ENCODE data around the gene RTBDN.

RTBDN gene

DNA sequence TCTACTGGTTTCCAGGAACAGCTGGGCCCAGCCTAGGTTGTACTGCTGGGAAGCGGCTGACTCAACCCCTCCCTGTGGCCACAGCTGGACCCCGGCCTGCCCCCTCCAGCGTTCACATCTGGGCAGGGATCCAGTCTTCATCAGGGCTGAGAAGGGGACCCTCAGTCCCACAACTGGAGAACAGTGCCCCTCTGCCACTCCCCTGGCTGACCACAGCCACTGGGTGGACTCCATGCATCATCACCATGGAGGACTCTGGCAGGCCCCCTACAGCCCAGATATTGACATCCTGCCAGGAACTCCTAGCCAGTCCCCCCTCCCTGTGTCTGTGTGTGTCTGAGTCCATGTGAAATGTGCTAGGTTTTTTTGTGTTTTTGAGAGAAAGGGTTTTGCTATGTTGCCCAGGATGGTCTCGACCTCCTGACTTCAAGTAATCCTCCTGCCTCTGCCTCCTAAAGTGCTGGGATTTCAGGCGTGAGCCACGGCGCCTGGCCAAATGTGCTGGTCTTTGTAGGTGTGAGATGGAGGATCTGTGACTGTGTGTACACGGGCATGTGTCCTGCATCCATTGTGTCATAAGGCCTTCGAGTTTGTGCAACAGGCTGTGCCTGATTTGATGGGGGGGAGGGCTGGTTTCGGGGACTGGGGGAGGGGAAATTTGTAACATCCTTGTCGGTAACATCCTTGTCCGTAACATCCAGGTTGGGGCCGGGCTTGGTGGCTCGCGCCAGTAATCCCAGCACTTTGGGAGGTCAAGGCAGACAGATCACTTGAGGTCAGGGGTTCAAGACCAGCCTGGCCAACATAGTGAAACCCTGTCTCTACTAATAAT, 55.0 kb downstream of the RTBDN start:
- DNase-seq (ENCODE audit: low spot score), result no peak

DNA sequence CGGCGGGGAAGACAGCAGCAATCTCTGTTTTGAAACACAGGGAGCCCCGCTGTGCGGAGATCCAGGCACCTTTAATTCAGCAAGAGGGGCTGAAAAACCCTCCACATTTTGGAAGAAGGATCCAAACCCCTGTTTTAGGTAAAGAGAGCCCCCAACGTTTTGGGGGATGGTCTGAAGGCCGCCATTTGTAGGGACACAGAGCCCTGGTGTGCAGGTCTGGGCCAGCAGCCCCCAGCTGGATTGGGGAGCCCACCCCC, 55.5 kb downstream of the RTBDN start:
- no peak for DNase-seq (ENCODE audit: low spot score)

DNA sequence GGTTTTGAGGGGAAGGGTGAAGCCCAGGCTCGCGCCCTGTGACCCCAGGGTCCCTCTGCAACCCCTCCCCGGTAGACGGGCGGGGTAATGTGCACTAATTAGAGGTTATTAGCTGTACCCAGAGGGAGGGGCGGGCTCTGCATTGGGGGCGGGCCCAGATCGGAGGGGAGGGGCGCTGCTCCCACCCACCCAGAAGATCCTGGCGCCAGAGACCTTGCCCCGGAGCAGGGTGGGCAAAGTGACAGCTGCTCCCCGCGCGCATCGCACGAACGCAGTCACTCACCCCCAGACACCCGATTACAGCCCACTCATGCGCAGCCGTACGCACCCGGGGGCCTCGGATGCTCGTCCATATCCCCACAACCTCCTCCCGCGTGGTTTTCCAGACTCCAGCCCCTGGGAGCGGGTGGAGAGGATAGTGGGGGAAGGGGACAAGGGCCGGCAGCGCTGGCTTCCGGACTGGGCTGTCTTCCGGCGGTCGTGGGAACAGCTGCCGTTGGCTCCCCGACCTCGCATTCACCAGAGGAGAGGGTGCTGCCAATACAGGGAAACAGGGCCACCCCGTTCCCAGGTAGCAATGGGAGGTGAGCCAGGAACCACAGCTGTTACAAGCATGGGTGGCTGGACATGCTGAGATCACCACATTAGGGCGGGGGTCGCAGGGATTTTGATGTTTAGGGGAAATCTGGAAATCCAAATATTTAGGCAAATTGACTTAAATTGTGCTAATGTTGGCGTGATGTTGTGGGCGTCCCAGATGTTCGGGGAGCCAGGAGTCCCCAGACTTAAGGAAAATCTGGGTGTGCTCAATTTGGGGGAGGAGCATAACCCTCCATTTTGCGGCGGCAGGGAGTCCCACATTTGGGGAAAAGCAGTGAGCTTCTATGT, 56.1 kb downstream of the RTBDN start:
- DNase-seq (ENCODE audit: low spot score), result peak; percentile 67

DNA sequence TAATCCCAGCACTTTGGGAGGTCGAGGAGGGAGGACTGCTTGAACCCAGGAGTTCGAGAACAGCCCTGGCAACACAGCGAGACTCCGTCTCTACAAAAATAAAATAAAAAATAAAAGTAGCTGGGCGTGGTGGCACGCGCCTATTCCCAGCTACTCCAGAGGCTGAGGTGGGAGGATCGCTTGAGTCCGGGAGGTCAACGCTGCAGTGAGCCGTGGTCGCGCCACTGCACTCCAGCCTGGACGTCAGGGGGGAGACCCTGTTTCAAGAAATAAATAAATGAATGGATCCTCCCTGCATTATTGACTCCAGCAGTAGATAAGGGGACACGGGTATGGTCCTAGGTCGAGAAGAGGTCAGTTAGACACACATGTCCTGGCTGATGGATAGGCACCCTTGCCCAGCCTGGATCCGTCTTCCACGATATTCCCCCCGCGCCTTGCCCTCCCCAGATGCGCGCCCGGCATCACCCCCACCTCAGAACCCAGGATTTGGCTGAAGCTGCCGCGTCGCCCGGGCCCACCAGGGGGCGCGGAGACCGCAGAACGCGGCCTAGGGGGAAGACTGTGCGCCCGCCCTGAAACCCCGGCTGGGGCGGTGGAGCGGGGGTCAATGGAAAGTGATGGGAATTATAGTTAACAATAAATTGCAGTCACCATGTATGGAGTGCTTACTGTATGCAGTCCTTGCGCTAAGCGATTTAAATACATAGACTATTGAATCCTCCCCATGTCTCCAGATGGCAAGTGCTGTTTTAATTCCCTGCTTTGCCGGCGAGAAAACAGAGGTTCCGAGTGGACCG, 57.0 kb downstream of the RTBDN start:
- DNase-seq (ENCODE audit: low spot score), result peak; percentile 82

All from HuH-7 (cell line).